HEK293 (cell line): ENCODE data around the gene TDP1.

Experiments used
- CTCF ChIA-PET: fragments of 350-600 bp; formaldehyde crosslinking; extraction: SDS; loops from one replicate; lab custom pipeline; 2021; ENCODE audit warnings: antibody characterized with exemption; lab: Yijun Ruan, JAX
- POLR2A ChIA-PET: fragments of 300-600 bp; formaldehyde crosslinking; extraction: SDS; loops from one replicate; lab custom pipeline; 2020; ENCODE audit warnings: antibody characterized with exemption, inconsistent platforms; lab: Yijun Ruan, JAX
- H3K27ac ChIP-seq: fragments of 200-500 bp; sonication (Bioruptor generic); 2 replicates; pipeline ENCODE4 v1.5.1; 2014; ENCODE audit warnings: low read depth, low read length, control low read depth, inconsistent platforms; ENCODE audit errors: extremely low read depth
- H3K36me3 ChIP-seq, 2 experiments: fragments of 200-500 bp in 1 of 2; sonication (Bioruptor generic) in 1 of 2; 1 replicate in 1 of 2; 2 replicates in 1 of 2; pipeline ENCODE4 v1.5.1; 2014 to 2017; ENCODE audit warnings: inconsistent platforms in 2 of 2, low read length in 2 of 2; ENCODE audit not compliant: control insufficient read depth in 2 of 2, insufficient read depth in 1 of 2
- H3K4me1 ChIP-seq: fragments of 200-500 bp; sonication (Bioruptor generic); 2 replicates; pipeline ENCODE4 v1.5.1; 2014; ENCODE audit warnings: mild to moderate bottlenecking, low read length, inconsistent platforms; ENCODE audit not compliant: control insufficient read depth, insufficient read depth
- H3K4me3 ChIP-seq: 2 replicates; pipeline ENCODE4 v1.5.1; 2011; ENCODE audit warnings: low read depth, mild to moderate bottlenecking, control low read depth, low read length, moderate library complexity
- H3K9me3 ChIP-seq: fragments of 200-500 bp; sonication (Bioruptor generic); 2 replicates; pipeline ENCODE4 v1.5.1; 2014; ENCODE audit warnings: low read depth, low read length, inconsistent platforms; ENCODE audit not compliant: control insufficient read depth, insufficient read depth
- EGR2 ChIP-seq: fragments of 450-650 bp; formaldehyde crosslinking; IDR thresholded peaks from 2 replicates; pipeline ENCODE4 v1.5.1; 2016; ENCODE audit warnings: low read depth, missing biosample characterization, missing genetic modification characterization
- GLIS1 ChIP-seq: fragments of 450-650 bp; formaldehyde crosslinking; IDR thresholded peaks from 2 replicates; pipeline ENCODE4 v1.5.1; 2016; ENCODE audit warnings: missing biosample characterization, missing genetic modification characterization
- KLF8 ChIP-seq: fragments of 450-650 bp; formaldehyde crosslinking; IDR thresholded peaks from 2 replicates; pipeline ENCODE4 v1.5.1; 2016; ENCODE audit warnings: missing biosample characterization, missing genetic modification characterization
- PRDM1 ChIP-seq: fragments of 450-650 bp; formaldehyde crosslinking; IDR thresholded peaks from 2 replicates; pipeline ENCODE4; 2016; ENCODE audit warnings: missing biosample characterization, missing genetic modification characterization
- SCRT1 ChIP-seq: fragments of 450-650 bp; formaldehyde crosslinking; IDR thresholded peaks from 2 replicates; pipeline ENCODE4 v1.5.1; 2016; ENCODE audit warnings: missing biosample characterization, missing genetic modification characterization, borderline replicate concordance
- SCRT2 ChIP-seq: fragments of 450-650 bp; formaldehyde crosslinking; IDR thresholded peaks from 2 replicates; pipeline ENCODE4 v1.5.1; 2016; ENCODE audit warnings: missing biosample characterization, missing genetic modification characterization
- ZBTB17 ChIP-seq: fragments of 450-650 bp; formaldehyde crosslinking; IDR thresholded peaks from 2 replicates; pipeline ENCODE4 v1.5.1; 2016; ENCODE audit warnings: missing biosample characterization, missing genetic modification characterization
- ZFHX2 ChIP-seq: fragments of 450-650 bp; formaldehyde crosslinking; conservative IDR thresholded peaks from 2 replicates; pipeline ENCODE4 v1.5.1; 2016; ENCODE audit warnings: missing biosample characterization, missing genetic modification characterization
- ZIC2 ChIP-seq: fragments of 450-650 bp; formaldehyde crosslinking; IDR thresholded peaks from 2 replicates; pipeline ENCODE4 v1.5.1; 2016; ENCODE audit warnings: missing biosample characterization, missing genetic modification characterization
- ZNF114 ChIP-seq: fragments of 450-650 bp; formaldehyde crosslinking; IDR thresholded peaks from 2 replicates; pipeline ENCODE4 v1.5.0; 2017; ENCODE audit warnings: missing biosample characterization, missing genetic modification characterization
- ZNF132 ChIP-seq: fragments of 450-650 bp; formaldehyde crosslinking; IDR thresholded peaks from 2 replicates; pipeline ENCODE4 v1.5.1; 2017; ENCODE audit warnings: missing biosample characterization, missing genetic modification characterization, borderline replicate concordance
- ZNF140 ChIP-seq: fragments of 450-650 bp; formaldehyde crosslinking; IDR thresholded peaks from 2 replicates; pipeline ENCODE4 v1.5.1; 2016; ENCODE audit warnings: missing biosample characterization, missing genetic modification characterization
- ZNF324 ChIP-seq: fragments of 450-650 bp; formaldehyde crosslinking; IDR thresholded peaks from 2 replicates; pipeline ENCODE4 v1.5.1; 2016; ENCODE audit warnings: missing biosample characterization, missing genetic modification characterization
- ZNF416 ChIP-seq: fragments of 450-650 bp; formaldehyde crosslinking; IDR thresholded peaks from 2 replicates; pipeline ENCODE4 v1.5.1; 2016; ENCODE audit warnings: missing biosample characterization, missing genetic modification characterization
- ZNF510 ChIP-seq: fragments of 450-650 bp; formaldehyde crosslinking; IDR thresholded peaks from 2 replicates; pipeline ENCODE4 v1.5.1; 2018; ENCODE audit warnings: mild to moderate bottlenecking, missing genetic modification characterization, missing biosample characterization; ENCODE audit not compliant: insufficient replicate concordance
- ZNF555 ChIP-seq: fragments of 450-650 bp; formaldehyde crosslinking; conservative IDR thresholded peaks from 2 replicates; pipeline ENCODE4 v1.5.1; 2017; ENCODE audit warnings: missing biosample characterization, mild to moderate bottlenecking, missing genetic modification characterization, inconsistent platforms
- ZNF76 ChIP-seq: fragments of 450-650 bp; formaldehyde crosslinking; IDR thresholded peaks from 2 replicates; pipeline ENCODE4; 2016; ENCODE audit warnings: low read depth, missing biosample characterization, missing genetic modification characterization, borderline replicate concordance
- ZSCAN30 ChIP-seq: fragments of 450-650 bp; IDR thresholded peaks from 2 replicates; pipeline ENCODE4 v1.5.1; 2018; ENCODE audit warnings: missing biosample characterization, mild to moderate bottlenecking, missing genetic modification characterization, moderate library complexity
- TF ChIP-seq, protein P1 (sequence below): fragments of 450-650 bp; formaldehyde crosslinking; IDR thresholded peaks from 2 replicates; pipeline ENCODE4 v1.5.1; 2017; ENCODE audit warnings: missing biosample characterization, missing genetic modification characterization
- TF ChIP-seq, protein P2 (sequence below): fragments of 450-650 bp; formaldehyde crosslinking; conservative IDR thresholded peaks from 2 replicates; pipeline ENCODE4 v1.5.1; 2016; ENCODE audit warnings: low read depth, missing biosample characterization, missing genetic modification characterization
- TF ChIP-seq, protein P3 (sequence below): fragments of 450-650 bp; formaldehyde crosslinking; IDR thresholded peaks from 2 replicates; pipeline ENCODE4 v1.5.1; 2017; ENCODE audit warnings: missing biosample characterization, mild to moderate bottlenecking, missing genetic modification characterization, moderate library complexity

Gene TDP1

DNA sequence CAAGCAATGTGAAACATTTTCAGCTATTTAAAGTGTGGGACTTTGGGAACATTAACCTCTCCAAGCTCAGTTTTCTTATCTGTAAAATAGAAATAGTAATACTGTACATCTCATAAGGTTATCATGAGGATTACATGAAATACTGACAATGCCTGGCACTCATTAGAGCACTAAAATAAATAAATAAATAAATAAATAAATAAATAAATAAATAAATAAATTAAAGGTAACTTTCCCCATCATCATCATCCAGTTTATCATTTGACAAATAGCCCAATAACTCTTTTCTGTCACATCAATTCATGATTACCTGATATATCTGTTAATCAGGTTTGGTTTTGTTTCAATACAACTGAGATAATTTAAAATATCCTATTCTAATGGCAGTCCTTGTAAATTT is 49.7 kb upstream of the TDP1 start (continued):
- TF ChIP-seq ZSCAN30 = no peak
- TF ChIP-seq EGR2 (tag by site-specific recombination) = no peak
- no peak for TF ChIP-seq ZNF132 (tag by site-specific recombination)
- TF ChIP-seq, protein P1, sequence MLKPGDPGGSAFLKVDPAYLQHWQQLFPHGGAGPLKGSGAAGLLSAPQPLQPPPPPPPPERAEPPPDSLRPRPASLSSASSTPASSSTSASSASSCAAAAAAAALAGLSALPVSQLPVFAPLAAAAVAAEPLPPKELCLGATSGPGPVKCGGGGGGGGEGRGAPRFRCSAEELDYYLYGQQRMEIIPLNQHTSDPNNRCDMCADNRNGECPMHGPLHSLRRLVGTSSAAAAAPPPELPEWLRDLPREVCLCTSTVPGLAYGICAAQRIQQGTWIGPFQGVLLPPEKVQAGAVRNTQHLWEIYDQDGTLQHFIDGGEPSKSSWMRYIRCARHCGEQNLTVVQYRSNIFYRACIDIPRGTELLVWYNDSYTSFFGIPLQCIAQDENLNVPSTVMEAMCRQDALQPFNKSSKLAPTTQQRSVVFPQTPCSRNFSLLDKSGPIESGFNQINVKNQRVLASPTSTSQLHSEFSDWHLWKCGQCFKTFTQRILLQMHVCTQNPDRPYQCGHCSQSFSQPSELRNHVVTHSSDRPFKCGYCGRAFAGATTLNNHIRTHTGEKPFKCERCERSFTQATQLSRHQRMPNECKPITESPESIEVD (tag by site-specific recombination) = no peak

DNA sequence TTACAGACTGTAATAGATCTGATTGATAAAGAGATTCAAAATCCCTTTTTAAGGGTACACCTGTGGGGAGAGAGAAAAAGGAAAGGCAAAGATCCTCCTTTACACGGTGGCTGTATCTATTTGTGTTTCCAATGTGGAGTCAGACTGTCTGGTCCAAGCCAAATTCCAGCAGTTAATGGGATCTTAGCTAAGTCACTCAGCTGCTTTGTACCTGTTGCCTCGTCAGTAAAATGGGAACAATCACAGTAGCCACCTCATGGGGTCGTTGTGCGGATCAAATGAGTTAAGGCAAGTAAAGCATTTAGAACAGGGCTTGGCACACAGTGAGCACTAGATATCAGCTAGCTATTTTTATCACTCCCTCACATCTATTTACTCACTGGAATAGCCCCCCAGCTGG is 48.1 kb upstream of the TDP1 start:
- Histone ChIP-seq H3K9me3 (no peaks in the 10 kb centered on the region), H3K4me1 (peaks cover 21% of the 10 kb centered on the region), H3K27ac (no peak overlapping the region), H3K36me3 (no peaks in the 10 kb centered on the region), H3K4me3 (no peak overlapping the region)
- peak; percentile 74; the same call in 1 of the 2 replicates for TF ChIP-seq SCRT1 (tag by site-specific recombination)
- TF ChIP-seq SCRT2 = peak; percentile 81
- TF ChIP-seq, protein P2, sequence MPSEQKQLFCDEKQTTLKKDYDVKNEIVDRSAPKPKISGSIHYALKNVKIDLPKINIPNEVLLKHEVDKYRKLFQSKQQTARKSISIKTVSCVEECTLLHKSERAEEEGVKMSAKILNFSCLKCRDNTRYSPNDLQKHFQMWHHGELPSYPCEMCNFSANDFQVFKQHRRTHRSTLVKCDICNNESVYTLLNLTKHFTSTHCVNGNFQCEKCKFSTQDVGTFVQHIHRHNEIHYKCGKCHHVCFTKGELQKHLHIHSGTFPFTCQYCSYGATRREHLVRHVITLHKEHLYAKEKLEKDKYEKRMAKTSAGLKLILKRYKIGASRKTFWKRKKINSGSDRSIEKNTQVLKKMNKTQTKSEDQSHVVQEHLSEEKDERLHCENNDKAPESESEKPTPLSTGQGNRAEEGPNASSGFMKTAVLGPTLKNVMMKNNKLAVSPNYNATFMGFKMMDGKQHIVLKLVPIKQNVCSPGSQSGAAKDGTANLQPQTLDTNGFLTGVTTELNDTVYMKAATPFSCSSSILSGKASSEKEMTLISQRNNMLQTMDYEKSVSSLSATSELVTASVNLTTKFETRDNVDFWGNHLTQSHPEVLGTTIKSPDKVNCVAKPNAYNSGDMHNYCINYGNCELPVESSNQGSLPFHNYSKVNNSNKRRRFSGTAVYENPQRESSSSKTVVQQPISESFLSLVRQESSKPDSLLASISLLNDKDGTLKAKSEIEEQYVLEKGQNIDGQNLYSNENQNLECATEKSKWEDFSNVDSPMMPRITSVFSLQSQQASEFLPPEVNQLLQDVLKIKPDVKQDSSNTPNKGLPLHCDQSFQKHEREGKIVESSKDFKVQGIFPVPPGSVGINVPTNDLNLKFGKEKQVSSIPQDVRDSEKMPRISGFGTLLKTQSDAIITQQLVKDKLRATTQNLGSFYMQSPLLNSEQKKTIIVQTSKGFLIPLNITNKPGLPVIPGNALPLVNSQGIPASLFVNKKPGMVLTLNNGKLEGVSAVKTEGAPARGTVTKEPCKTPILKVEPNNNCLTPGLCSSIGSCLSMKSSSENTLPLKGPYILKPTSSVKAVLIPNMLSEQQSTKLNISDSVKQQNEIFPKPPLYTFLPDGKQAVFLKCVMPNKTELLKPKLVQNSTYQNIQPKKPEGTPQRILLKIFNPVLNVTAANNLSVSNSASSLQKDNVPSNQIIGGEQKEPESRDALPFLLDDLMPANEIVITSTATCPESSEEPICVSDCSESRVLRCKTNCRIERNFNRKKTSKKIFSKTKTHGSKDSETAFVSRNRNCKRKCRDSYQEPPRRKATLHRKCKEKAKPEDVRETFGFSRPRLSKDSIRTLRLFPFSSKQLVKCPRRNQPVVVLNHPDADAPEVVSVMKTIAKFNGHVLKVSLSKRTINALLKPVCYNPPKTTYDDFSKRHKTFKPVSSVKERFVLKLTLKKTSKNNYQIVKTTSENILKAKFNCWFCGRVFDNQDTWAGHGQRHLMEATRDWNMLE (tag by site-specific recombination) = no peak
- CTCF ChIA-PET = interaction anchor here (0.8 to 1.2 kb wide), 2 partner anchors 32 to 33 kb away, joined by 3 read pairs; no protein-coding TSS in a partner anchor
- POLR2A ChIA-PET = no interaction called here

DNA sequence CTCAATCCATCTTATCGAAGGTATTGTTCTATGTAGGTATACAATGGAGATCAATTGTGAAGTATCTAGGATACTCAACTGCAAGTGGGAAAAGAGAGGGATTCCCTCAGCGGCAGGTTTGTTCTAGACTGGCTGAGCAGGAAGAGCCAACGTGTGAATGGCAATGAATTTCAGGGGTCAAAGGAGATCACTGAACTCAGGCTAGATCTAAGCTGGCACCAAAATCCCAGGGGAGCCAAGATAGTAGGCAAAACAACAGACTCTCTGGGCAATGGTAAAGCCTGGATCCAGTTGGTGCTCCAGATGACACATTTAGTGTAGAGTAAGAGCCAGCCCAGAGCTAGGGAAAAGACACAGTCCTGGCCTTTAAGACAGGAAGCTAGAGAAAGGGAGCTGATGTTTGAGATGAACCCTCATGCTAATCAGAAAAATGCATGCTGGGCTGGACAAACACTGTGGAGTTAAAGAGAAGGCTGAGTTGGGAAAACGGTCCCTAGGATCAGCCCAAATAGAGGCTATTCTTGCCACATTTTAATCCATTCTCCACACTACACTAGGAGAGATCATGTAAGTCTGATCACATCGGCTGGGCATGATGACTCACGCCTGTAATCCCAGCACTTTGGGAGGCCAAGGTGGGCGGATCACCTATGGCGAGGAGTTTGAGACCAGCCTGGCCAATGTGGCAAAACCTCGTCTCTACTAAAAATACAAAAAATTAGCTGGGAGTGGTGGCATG is 46.8 kb upstream of the TDP1 start:
- CTCF ChIA-PET = interaction anchor here (0.6 kb wide), 2 partner anchors 237 to 882 kb away, joined by 3 to 4 read pairs; no protein-coding TSS in a partner anchor
- POLR2A ChIA-PET = no interaction called here
- TF ChIP-seq ZBTB17 = peak; percentile 42; the same call in 1 of the 2 replicates
- no peak for TF ChIP-seq GLIS1 (tag by site-specific recombination)
- TF ChIP-seq ZFHX2 (tag by site-specific recombination) = 0 out of 2 replicates have a peak, but pooled peaks have one; percentile 40
- Histone ChIP-seq H3K27ac (no peak overlapping the region), H3K4me3 (no peak overlapping the region), H3K9me3 (no peaks in the 10 kb centered on the region), H3K4me1 (peaks cover 20% of the 10 kb centered on the region), H3K36me3 (no peaks in the 10 kb centered on the region)

DNA sequence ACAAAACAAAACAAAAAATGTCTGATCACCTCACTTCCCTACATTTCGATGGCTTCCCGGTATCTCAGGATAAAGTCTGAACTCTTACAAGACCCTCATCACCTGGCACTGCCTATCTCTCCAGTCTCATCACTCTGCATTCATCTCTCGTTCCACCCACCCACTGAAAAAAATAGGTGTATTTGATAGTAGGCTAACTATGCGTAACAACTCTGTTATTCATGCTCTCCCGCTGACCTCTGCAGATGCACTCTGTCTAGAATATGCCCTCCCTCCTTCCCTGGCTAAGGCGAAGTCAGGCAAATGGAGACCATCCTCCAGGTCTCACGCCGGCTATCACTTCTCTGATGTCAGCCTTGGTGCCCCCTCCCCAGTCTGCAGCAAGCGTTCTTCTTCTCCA is 46.1 kb upstream of the TDP1 start:
- Histone ChIP-seq H3K27ac (no peak overlapping the region), H3K4me3 (no peak overlapping the region), H3K4me1 (peaks cover 20% of the 10 kb centered on the region), H3K9me3 (no peaks in the 10 kb centered on the region), H3K36me3 (no peaks in the 10 kb centered on the region)
- CTCF ChIA-PET = interaction anchor here (0.6 kb wide), 1 partner anchor 883 kb away, joined by 4 read pairs; no protein-coding TSS in a partner anchor
- POLR2A ChIA-PET = no interaction called here
- TF ChIP-seq ZNF114 (no peak), ZIC2 (tag by site-specific recombination) (no peak), ZNF555 (tag by site-specific recombination) (no peak), KLF8 (tag by site-specific recombination) (no peak), ZNF324 (tag by site-specific recombination) (no peak), ZNF76 (tag by site-specific recombination) (no peak), ZNF510 (no peak), ZNF416 (tag by site-specific recombination) (no peak), PRDM1 (tag by site-specific recombination) (no peak), ZNF140 (no peak)
- TF ChIP-seq, protein P3, sequence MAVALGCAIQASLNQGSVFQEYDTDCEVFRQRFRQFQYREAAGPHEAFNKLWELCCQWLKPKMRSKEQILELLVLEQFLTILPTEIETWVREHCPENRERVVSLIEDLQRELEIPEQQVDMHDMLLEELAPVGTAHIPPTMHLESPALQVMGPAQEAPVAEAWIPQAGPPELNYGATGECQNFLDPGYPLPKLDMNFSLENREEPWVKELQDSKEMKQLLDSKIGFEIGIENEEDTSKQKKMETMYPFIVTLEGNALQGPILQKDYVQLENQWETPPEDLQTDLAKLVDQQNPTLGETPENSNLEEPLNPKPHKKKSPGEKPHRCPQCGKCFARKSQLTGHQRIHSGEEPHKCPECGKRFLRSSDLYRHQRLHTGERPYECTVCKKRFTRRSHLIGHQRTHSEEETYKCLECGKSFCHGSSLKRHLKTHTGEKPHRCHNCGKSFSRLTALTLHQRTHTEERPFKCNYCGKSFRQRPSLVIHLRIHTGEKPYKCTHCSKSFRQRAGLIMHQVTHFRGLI (tag by site-specific recombination) = no peak
